Cardiac muscle cell (in vitro differentiated cells and primary cell): ENCODE data around the gene ZNF106. TPM values are rescaled to one million over a fixed set of nuclear protein-coding genes. Genes with fewer than 3 reads are reported as not detected.

ENCODE experiments used
- DNase-seq, 2 donors: peaks; one replicate each; pipeline versions ENCODE4 v3.0.0 to v3.0.0-alpha.2; 2010 to 2017; ENCODE audit warnings: low read depth in 1 of 2, low spot score in 1 of 2
- H3K27ac ChIP-seq: fragments of 200-600 bp; sonication (generic); 2 replicates; pipeline ENCODE4 v1.5.1; 2016
- H3K27me3 ChIP-seq: fragments of 200-600 bp; sonication (generic); 2 replicates; pipeline ENCODE4 v1.6.0; 2016; ENCODE audit warnings: control low read depth
- H3K36me3 ChIP-seq: fragments of 200-600 bp; sonication (generic); 2 replicates; pipeline ENCODE4 v1.5.1; 2016; ENCODE audit warnings: control low read depth
- H3K4me1 ChIP-seq: fragments of 200-600 bp; sonication (generic); 2 replicates; pipeline ENCODE4 v1.8.1; 2017; ENCODE audit warnings: low read depth, mild to moderate bottlenecking, mixed run types
- H3K4me3 ChIP-seq: fragments of 200-600 bp; sonication (generic); 2 replicates; pipeline ENCODE4 v1.5.1; 2016; ENCODE audit warnings: mild to moderate bottlenecking
- H3K9me3 ChIP-seq: fragments of 200-600 bp; sonication (generic); 2 replicates; pipeline ENCODE4 v1.5.1; 2017; ENCODE audit warnings: low read depth, mild to moderate bottlenecking, control low read depth
- polyA plus RNA-seq: library from polyadenylated mRNA; unstranded; fragments of >200 nt; fragmentation: Nextera tagmentation; extraction: Ambion mirVana; gene quantifications from 2 replicates; pipeline ENCODE4 v1.2.1, GENCODE V29; 2016
- total RNA-seq: library from RNA; depleted of rRNA; stranded (reverse); fragments of >200 nt; gene quantifications from 2 replicates; pipeline ENCODE4 v1.2.3, GENCODE V29; 2016
- TF ChIP-seq, protein P1 (sequence below): IDR thresholded peaks from 2 replicates; pipeline ENCODE4 v1.5.1; 2012; ENCODE audit warnings: low read depth, mild to moderate bottlenecking, low read length

Gene ZNF106
- total and polyA plus RNA-seq, 2 experiments from 2014 or later = 29.5 to 32.3 TPM

DNA sequence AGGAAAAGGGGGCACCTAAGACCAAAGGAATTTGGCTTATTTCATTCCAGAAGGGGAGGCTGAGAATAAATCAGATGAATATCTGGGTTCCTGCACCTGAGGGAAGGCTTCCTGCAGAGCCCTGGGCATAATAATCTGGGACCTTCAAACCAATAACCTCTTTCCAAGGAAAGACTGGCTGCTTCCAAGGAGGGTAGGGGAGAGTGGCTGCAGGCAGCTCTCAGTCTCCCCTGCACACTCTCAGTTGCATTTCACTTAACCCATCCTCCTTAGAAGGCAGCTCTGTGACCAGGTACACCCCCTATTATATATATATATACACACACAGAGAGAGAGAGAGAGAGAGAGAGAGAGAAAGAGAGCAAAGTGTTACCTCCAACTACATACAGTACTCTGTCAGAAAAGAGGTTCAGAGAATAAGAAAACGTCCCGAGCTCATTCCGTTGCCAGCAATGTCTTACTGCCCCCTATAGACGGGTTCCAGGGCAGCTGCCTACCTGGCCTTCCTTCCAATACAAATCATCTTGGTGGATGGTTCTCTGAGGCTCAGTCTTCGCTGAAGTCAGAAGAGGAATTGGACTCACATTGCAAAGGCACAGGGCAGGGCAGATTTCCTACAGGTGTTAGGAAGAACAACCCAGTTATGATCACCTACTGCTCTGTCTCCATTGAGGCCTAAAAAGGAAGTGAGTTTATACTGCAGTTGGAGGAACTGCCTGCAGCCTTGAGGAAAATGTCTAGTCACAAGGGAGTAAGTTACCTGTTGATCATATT, 105.5 kb downstream of the ZNF106 start:
- no peak overlapping the region for H3K4me3 ChIP-seq
- peak; percentile 76 to 81 for DNase-seq
- H3K27ac ChIP-seq = peak overlapping the region; percentile 74
- no peaks in the 10 kb centered on the region for H3K9me3 ChIP-seq
- H3K4me1 ChIP-seq = peaks cover 26% of the 10 kb centered on the region
- TF ChIP-seq, protein P1, sequence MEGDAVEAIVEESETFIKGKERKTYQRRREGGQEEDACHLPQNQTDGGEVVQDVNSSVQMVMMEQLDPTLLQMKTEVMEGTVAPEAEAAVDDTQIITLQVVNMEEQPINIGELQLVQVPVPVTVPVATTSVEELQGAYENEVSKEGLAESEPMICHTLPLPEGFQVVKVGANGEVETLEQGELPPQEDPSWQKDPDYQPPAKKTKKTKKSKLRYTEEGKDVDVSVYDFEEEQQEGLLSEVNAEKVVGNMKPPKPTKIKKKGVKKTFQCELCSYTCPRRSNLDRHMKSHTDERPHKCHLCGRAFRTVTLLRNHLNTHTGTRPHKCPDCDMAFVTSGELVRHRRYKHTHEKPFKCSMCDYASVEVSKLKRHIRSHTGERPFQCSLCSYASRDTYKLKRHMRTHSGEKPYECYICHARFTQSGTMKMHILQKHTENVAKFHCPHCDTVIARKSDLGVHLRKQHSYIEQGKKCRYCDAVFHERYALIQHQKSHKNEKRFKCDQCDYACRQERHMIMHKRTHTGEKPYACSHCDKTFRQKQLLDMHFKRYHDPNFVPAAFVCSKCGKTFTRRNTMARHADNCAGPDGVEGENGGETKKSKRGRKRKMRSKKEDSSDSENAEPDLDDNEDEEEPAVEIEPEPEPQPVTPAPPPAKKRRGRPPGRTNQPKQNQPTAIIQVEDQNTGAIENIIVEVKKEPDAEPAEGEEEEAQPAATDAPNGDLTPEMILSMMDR = peak; percentile 87
- no peaks in the 10 kb centered on the region for H3K27me3 ChIP-seq
- H3K36me3 ChIP-seq = peaks cover 7% of the 10 kb centered on the region

DNA sequence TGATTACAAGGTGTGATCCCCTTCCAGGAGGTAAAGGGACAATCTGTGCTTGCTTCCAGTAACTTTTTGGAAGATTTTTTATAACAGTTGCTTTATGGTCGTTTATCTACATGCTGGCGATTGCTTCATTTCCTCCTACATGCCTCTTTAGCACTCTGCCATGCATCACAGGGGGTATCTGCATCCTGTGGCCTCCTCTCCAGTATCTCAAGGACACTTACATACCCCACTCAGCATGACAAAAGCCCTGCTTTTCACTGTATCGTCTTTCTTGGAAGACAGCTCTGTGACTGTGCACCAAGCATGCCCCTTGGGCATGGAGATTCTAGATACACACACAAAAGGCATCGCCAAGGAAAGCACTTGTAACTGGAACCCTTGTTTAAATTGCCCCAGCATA, 106.3 kb downstream of the ZNF106 start:
- Histone ChIP-seq H3K4me3 (no peak overlapping the region), H3K27ac (peak overlapping the region; percentile 68), H3K27me3 (no peaks in the 10 kb centered on the region), H3K36me3 (no peaks in the 10 kb centered on the region), H3K9me3 (no peaks in the 10 kb centered on the region), H3K4me1 (peaks cover 26% of the 10 kb centered on the region)
- TF ChIP-seq, protein P1 = no peak
- peak in 1 of 2 donors; percentile 42 for DNase-seq

DNA sequence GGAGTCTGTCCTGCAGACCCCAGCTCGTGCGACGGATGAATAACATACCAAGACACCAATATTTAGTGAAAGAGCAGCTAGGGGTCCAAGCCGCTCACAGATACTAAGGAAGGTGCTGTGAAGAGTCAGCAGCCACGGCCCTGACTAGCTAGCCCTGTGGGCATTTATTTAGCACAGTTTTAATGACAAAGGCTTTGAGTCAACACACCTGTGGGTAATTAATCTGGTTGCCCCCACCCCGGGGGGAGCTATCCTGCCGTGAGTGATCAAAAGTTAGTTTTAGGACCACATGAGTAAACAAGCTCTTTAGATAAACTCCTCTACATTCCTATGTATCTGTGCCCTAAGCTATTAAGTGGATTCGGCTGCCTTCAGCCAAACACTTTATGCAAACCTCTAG, 112.9 kb downstream of the ZNF106 start:
- TF ChIP-seq, protein P1 = no peak
- Histone ChIP-seq H3K4me1 (peaks cover 18% of the 10 kb centered on the region), H3K36me3 (no peaks in the 10 kb centered on the region), H3K27ac (no peak overlapping the region), H3K27me3 (no peaks in the 10 kb centered on the region), H3K9me3 (no peaks in the 10 kb centered on the region), H3K4me3 (no peak overlapping the region)
- no peak for DNase-seq

DNA sequence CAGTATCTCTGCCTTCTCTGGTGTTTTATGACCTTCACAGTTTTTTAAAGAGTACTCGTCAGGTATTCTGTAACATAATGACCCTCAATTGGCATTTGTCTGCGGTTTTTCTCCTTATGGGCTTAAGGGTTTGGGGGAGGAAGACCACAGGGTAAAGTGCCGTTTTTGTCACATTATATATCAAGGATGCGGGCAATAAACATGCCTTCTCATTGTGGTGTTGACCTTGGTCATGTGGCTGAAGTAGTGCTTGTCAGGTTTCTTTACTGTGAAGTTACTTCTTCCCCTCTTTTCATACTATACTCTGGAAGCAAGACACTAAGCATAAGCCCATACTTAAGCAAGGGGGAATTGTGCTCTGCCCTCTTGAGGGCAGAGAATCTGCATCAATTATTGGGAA, 115.0 kb downstream of the ZNF106 start:
- peak overlapping the region; percentile 53 for H3K27ac ChIP-seq
- no peaks in the 10 kb centered on the region for H3K36me3 ChIP-seq
- no peaks in the 10 kb centered on the region for H3K27me3 ChIP-seq
- no peak for DNase-seq
- H3K4me3 ChIP-seq = no peak overlapping the region
- peaks cover 18% of the 10 kb centered on the region for H3K4me1 ChIP-seq
- no peaks in the 10 kb centered on the region for H3K9me3 ChIP-seq
- TF ChIP-seq, protein P1 = no peak

DNA sequence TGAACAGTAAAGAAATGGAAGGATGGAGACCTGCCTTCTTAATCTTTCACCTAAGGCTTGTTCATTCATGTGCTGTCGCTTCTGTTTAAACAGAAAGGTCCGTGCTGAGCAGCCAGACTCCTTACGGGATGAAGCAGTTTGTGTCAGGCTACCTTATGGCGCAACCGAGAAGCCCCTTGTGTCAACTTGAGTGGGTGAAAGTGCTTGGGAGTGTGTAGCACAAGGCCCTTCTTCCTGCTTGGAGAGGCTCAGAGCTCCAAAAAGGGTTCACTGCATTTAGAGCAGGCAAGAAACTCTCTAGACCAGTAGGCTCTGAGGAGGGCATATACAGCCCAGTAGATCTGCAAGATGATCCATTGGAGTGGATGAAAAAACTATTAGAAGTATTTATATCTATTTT, 115.7 kb downstream of the ZNF106 start:
- H3K27me3 ChIP-seq = no peaks in the 10 kb centered on the region
- DNase-seq = no peak
- H3K36me3 ChIP-seq = no peaks in the 10 kb centered on the region
- no peaks in the 10 kb centered on the region for H3K9me3 ChIP-seq
- H3K27ac ChIP-seq = peak overlapping the region; percentile 53
- TF ChIP-seq, protein P1 = no peak
- peaks cover 18% of the 10 kb centered on the region for H3K4me1 ChIP-seq
- H3K4me3 ChIP-seq = no peak overlapping the region
